HG03060 (cell line): ENCODE data around the gene GYG2.
"Not testable (repeated sequence)": the region's sequence is repeated elsewhere in the genome, so short reads cannot be mapped to it uniquely, and the experiment has no call there.

Source experiments
- ATAC-seq: cut with Tn5 transposase; IDR thresholded peaks from one replicate; pipeline ENCODE4 v1.9.1; 2021; ENCODE audit warnings: low read depth, moderate number of reproducible peaks; ENCODE audit not compliant: unreplicated experiment

Gene GYG2

GRCh38 chrX:2828344-2828958 is at the start of gene GYG2:
GYG2 (plus strand) TSS chrX:2828930; CDS start chrX:2830189, 1,259 bp downstream.
- ATAC-seq = no peak

GRCh38 chrX:2780472-2781225 is 48.1 kb upstream of the GYG2 start:
- not testable (repeated sequence) for ATAC-seq

- ATAC-seq = no peak
These were observed 47.5 kb upstream of the GYG2 start for GRCh38 chrX:2781226-2781571.

- no peak for ATAC-seq
These were observed 47.0 kb upstream of the GYG2 start for GRCh38 chrX:2781698-2782097.

- no peak for ATAC-seq
These were observed 46.6 kb upstream of the GYG2 start for GRCh38 chrX:2782171-2782570.

- no peak for ATAC-seq
These were observed 46.0 kb upstream of the GYG2 start for GRCh38 chrX:2782778-2783177.

- no peak for ATAC-seq
These were observed 44.7 kb upstream of the GYG2 start for GRCh38 chrX:2784026-2784425.

- no peak for ATAC-seq
These were observed 43.2 kb upstream of the GYG2 start for GRCh38 chrX:2785538-2785937.

- no peak for ATAC-seq
These were observed 39.8 kb upstream of the GYG2 start for GRCh38 chrX:2788980-2789379.

GRCh38 chrX:2789569-2789968 is 39.2 kb upstream of the GYG2 start:
- ATAC-seq = no peak

GRCh38 chrX:2793752-2794151 is 35.0 kb upstream of the GYG2 start:
- no peak for ATAC-seq

GRCh38 chrX:2794336-2794735 is 34.4 kb upstream of the GYG2 start:
- ATAC-seq = no peak

- not testable (repeated sequence) for ATAC-seq
These were observed 31.9 kb upstream of the GYG2 start for GRCh38 chrX:2796808-2797207.

GRCh38 chrX:2799369-2799768 is 29.4 kb upstream of the GYG2 start:
- no peak for ATAC-seq

GRCh38 chrX:2799980-2800379 is 28.8 kb upstream of the GYG2 start:
- ATAC-seq = not testable (repeated sequence)

- ATAC-seq = no peak
These were observed 27.5 kb upstream of the GYG2 start for GRCh38 chrX:2801223-2801622.

GRCh38 chrX:2802376-2803090 is 26.2 kb upstream of the GYG2 start:
- ATAC-seq = not testable (repeated sequence)

GRCh38 chrX:2803486-2803885 is 25.2 kb upstream of the GYG2 start:
- ATAC-seq = not testable (repeated sequence)

GRCh38 chrX:2804106-2804843 is 24.5 kb upstream of the GYG2 start:
- not testable (repeated sequence) for ATAC-seq

GRCh38 chrX:2804858-2805257 is 23.9 kb upstream of the GYG2 start:
- not testable (repeated sequence) for ATAC-seq

- ATAC-seq = no peak
These were observed 17.5 kb upstream of the GYG2 start for GRCh38 chrX:2811271-2811670.
